HG02798 (cell line): ENCODE data around the gene SPINK9.
A peak's percentile ranks its signal among the peaks of the same experiment; 100 is the strongest.
"Not testable (repeated sequence)": the region's sequence is repeated elsewhere in the genome, so short reads cannot be mapped to it uniquely, and the experiment has no call there.

Experiments
- ATAC-seq: cut with Tn5 transposase; IDR thresholded peaks from one replicate; pipeline ENCODE4 v1.9.1; 2021; ENCODE audit warnings: mild to moderate bottlenecking; ENCODE audit not compliant: unreplicated experiment, poor library complexity

The SPINK9 gene

GRCh38 chr5:148335259-148335658 lies at the start of gene SPINK9:
TSS of gene SPINK9 (plus strand) at chr5:148335559. CDS start at chr5:148335614, 55 bp downstream.
- no peak for ATAC-seq

- ATAC-seq, result no peak
Observed at GRCh38 chr5:148290271-148291195, 44.8 kb upstream of the SPINK9 start.

- no peak for ATAC-seq
Observed at GRCh38 chr5:148297731-148298130, 37.6 kb upstream of the SPINK9 start.

- ATAC-seq, result no peak
Observed at GRCh38 chr5:148306446-148306845, 28.9 kb upstream of the SPINK9 start.

- no peak for ATAC-seq
Observed at GRCh38 chr5:148309019-148309418, 26.3 kb upstream of the SPINK9 start.

GRCh38 chr5:148309746-148310145 lies 25.6 kb upstream of the SPINK9 start:
- no peak for ATAC-seq

- no peak for ATAC-seq
Observed at GRCh38 chr5:148311484-148311883, 23.9 kb upstream of the SPINK9 start.

- no peak for ATAC-seq
Observed at GRCh38 chr5:148312153-148312552, 23.2 kb upstream of the SPINK9 start, which contains the start of gene SPINK7. TSS of gene SPINK7 (plus strand) at chr5:148312423. CDS start at chr5:148312484, 61 bp downstream.

GRCh38 chr5:148314187-148314586 lies 21.2 kb upstream of the SPINK9 start:
- no peak for ATAC-seq

GRCh38 chr5:148314731-148315130 lies 20.6 kb upstream of the SPINK9 start:
- ATAC-seq, result no peak

GRCh38 chr5:148320011-148320963 lies 15.1 kb upstream of the SPINK9 start:
- ATAC-seq, result not testable (repeated sequence)

GRCh38 chr5:148333262-148333849 lies 2.0 kb upstream of the SPINK9 start:
- ATAC-seq, result no peak

- peak; percentile 60 for ATAC-seq
Observed at GRCh38 chr5:148336704-148337435, 1.5 kb downstream of the SPINK9 start.

- no peak for ATAC-seq
Observed at GRCh38 chr5:148342371-148343045, 7.1 kb downstream of the SPINK9 start.

GRCh38 chr5:148343046-148343407 lies 7.7 kb downstream of the SPINK9 start:
- no peak for ATAC-seq

- ATAC-seq, result no peak
Observed at GRCh38 chr5:148343603-148344487, 8.5 kb downstream of the SPINK9 start.

- ATAC-seq, result no peak
Observed at GRCh38 chr5:148347706-148348105, 12.3 kb downstream of the SPINK9 start.

GRCh38 chr5:148352696-148353095 lies 17.3 kb downstream of the SPINK9 start:
- no peak for ATAC-seq
